ENCODE data around the gene PLS1. TPM values are rescaled to one million over a fixed set of nuclear protein-coding genes. Genes with fewer than 3 reads are reported as not detected.

The PLS1 gene
- total RNA-seq, 1 experiment from 2014 or later = 38.8 TPM

DNA sequence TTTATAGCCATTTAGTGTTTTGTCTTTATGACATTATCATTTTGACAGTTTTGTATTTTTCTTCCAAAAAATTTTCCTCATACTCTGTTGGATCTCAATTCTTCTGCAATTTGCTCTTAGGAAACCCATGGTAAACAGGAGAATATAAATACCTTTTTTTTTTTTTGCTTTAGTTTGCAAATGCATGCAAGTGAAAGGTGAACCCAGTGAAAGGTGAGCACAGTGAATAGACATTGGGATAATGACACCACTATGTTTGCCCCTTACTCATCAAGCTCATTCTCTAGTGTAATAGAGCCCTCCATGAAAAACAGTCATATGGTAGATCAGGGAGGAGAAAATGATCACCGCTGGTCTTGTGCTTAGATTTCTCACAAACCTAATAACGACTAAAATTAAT is 68.6 kb downstream of the PLS1 start:
- Histone ChIP-seq H3K27me3 (ENCODE audit: insufficient read depth, low read length) (no peaks in the 10 kb centered on the region), H3K4me3 (replicated peaks in 1 of 2; ENCODE audit: low read depth in 1 of 2, low read length in 2 of 2) (no peak overlapping the region), H3K9me2 (ENCODE audit: insufficient read depth) (no peaks in the 10 kb centered on the region), H3K9ac (ENCODE audit: low read length) (no peak overlapping the region), H3K36me3 (ENCODE audit: control insufficient read depth in 1 of 2, insufficient read depth in 2 of 2, low read length in 2 of 2) (0 out of 4 replicates have a peak, but pooled peaks cover 0 to 5% of the 10 kb centered on the region in 2 experiments), H3K9me3 (ENCODE audit: control insufficient read depth in 1 of 2, insufficient read depth in 1 of 2, low read depth in 1 of 2, low read length in 2 of 2) (no peaks in the 10 kb centered on the region), H3K27ac (ENCODE audit: low read depth, low read length) (no peak overlapping the region), H2AFZ (ENCODE audit: low read depth, low read length, poor library complexity, severe bottlenecking) (no peak overlapping the region), H3K4me1 (ENCODE audit: control insufficient read depth in 1 of 2, insufficient read depth in 2 of 2, low read length in 2 of 2) (no peaks in the 10 kb centered on the region), H3K4me2 (ENCODE audit: low read length) (no peak overlapping the region), H4K20me1 (ENCODE audit: insufficient read depth) (no peaks in the 10 kb centered on the region), H3K79me2 (ENCODE audit: insufficient read depth, low read length) (no peaks in the 10 kb centered on the region)
- ChIA-PET POLR2A (no interaction called here), RAD21 (ENCODE audit: low non-redundant PET in 1 of 2, low total read pairs in 2 of 2, uncharacterized antibody in 2 of 2, unreplicated experiment in 2 of 2) (no interaction called here), CTCF (no interaction called here)
- ATAC-seq (no peak), DNase-seq (ENCODE audit: low read depth, low spot score) (no peak)
- BruUV-seq (replicated peaks) = no TSS peak
- TF ChIP-seq CEBPB (IDR thresholded peaks at IDR 0.05; ENCODE audit: low read depth) (no peak), JUND (IDR thresholded peaks at IDR 0.05) (no peak), EZH2phosphoT487 (IDR thresholded peaks at IDR 0.05; ENCODE audit: borderline replicate concordance) (no peak), EZH2 (IDR thresholded peaks at IDR 0.05) (no peak), SIN3A (IDR thresholded peaks at IDR 0.05; ENCODE audit: low read depth) (no peak), SP1 (IDR thresholded peaks at IDR 0.05; ENCODE audit: low read depth) (no peak), TCF7L2 (IDR thresholded peaks at IDR 0.05; ENCODE audit: borderline replicate concordance, extremely low read depth, insufficient read depth, insufficient read length) (no peak), SRF (IDR thresholded peaks at IDR 0.05; ENCODE audit: low read depth) (no peak), ZFX (IDR thresholded peaks at IDR 0.05) (no peak)
- TF ChIP-seq, protein P1, sequence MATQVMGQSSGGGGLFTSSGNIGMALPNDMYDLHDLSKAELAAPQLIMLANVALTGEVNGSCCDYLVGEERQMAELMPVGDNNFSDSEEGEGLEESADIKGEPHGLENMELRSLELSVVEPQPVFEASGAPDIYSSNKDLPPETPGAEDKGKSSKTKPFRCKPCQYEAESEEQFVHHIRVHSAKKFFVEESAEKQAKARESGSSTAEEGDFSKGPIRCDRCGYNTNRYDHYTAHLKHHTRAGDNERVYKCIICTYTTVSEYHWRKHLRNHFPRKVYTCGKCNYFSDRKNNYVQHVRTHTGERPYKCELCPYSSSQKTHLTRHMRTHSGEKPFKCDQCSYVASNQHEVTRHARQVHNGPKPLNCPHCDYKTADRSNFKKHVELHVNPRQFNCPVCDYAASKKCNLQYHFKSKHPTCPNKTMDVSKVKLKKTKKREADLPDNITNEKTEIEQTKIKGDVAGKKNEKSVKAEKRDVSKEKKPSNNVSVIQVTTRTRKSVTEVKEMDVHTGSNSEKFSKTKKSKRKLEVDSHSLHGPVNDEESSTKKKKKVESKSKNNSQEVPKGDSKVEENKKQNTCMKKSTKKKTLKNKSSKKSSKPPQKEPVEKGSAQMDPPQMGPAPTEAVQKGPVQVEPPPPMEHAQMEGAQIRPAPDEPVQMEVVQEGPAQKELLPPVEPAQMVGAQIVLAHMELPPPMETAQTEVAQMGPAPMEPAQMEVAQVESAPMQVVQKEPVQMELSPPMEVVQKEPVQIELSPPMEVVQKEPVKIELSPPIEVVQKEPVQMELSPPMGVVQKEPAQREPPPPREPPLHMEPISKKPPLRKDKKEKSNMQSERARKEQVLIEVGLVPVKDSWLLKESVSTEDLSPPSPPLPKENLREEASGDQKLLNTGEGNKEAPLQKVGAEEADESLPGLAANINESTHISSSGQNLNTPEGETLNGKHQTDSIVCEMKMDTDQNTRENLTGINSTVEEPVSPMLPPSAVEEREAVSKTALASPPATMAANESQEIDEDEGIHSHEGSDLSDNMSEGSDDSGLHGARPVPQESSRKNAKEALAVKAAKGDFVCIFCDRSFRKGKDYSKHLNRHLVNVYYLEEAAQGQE (IDR thresholded peaks at IDR 0.05; ENCODE audit: low read depth) = no peak
- TF ChIP-seq, protein P2, sequence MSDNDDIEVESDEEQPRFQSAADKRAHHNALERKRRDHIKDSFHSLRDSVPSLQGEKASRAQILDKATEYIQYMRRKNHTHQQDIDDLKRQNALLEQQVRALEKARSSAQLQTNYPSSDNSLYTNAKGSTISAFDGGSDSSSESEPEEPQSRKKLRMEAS (IDR thresholded peaks at IDR 0.05) = no peak
- intact Hi-C loops (cut with micrococcal nuclease) = no loop called here

All from HCT116 (cell line).